ENCODE results near the gene PHTF2.
"Not testable (repeated sequence)": the region's sequence is repeated elsewhere in the genome, so short reads cannot be mapped to it uniquely, and the experiment has no call there.

Gene PHTF2

DNA sequence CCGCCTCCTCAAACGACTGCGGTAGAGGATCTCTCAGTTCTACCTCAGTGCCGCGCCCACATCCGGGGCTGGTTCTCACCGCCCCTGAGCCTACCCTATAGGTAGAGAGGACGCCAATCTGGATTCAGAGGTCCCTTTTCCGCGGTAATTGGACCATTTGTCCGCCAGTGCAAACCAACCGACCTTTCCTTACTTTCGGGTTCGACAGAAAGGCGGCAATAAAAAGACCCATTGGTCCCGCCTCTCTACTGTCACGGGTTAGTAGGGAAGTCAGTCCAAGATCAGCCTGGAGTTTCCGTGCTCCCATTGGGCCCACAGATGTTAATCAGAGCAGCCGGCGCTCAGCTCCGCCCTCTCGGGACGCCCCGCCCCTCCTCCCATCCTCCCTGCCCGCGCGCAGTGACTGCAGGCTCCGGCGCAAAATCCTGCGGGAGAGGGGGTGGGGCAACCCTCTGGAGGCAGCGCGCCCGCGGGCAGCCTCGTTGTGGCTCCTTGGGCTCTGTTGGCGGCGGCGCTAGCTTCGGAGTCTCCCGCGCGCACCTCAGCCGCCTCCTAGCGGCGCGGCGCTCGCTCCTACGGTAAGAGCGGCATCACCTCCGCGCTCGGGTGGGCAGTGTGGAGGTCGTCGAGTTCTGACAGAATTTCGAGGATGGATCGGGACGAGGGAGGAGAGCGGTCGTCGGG lies at the start of gene PHTF2, which contains the start of gene TMEM60:
TSS of gene PHTF2 (plus strand) at position 380 of the 684 bp plus-strand sequence.
TSS of gene TMEM60 (minus strand) at position 41 of the 684 bp plus-strand sequence. CDS start 4,061 bp downstream, outside the sequence.
- DNase-seq (ENCODE audit: low spot score) = peak; percentile 98

DNA sequence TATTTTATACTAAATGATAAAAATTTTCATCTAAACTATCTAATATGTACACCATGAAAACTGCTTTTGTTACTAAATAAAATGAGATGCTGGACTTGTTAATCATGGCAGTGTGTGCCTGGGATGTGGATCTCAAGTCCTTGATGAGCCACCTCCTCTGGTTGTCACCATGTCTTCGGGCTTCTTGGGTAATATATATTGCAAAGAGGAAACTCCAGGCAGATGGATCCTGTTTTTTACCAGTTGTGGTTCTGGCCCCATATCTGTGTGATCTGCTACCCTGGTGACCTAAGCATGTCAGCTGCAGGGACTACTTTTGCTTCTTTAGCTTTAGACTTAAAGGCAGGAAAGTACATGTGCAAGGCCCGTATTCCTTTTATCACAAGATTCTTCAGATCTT lies 46.6 kb upstream of the PHTF2 start:
- no peak for DNase-seq (ENCODE audit: low spot score)

DNA sequence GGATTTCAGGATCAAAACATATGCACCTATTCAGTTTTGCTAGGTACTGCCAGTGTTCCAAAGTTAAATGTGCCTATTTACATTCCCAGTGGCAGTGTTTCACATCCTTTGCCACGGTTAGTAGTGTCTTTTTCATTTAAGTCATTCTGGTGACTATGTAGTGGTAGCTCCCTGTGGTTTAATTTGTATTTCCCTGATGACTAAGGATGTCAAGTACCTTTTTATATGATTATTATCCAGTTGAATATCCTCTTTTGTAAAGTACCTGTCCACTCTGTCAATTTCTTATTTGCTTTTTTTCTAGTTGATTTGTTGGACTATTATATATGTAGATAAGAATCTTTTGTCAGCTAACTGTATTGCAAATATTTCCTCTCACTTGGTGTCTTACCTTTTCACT lies 45.4 kb upstream of the PHTF2 start:
- DNase-seq (ENCODE audit: low spot score) = no peak

DNA sequence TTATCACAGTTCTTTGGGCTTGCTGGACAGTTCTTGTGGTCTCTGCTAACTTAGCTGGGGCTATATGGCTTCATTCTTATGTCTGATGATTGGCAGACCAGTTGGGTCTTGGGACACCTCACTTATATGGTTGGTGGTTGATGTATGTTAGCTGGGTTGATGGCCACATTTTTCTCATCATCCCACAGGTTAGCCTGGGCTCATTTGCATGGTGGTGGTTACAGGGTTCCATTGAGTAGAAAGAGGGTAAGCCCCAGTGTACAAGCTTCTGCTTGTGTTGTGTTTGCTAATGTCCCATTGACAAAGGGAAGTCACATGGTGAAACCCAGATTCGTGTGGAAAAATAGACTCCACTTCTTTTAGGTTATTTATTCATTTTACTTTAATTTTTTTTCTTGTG lies 41.0 kb upstream of the PHTF2 start:
- DNase-seq (ENCODE audit: low spot score) = no peak

DNA sequence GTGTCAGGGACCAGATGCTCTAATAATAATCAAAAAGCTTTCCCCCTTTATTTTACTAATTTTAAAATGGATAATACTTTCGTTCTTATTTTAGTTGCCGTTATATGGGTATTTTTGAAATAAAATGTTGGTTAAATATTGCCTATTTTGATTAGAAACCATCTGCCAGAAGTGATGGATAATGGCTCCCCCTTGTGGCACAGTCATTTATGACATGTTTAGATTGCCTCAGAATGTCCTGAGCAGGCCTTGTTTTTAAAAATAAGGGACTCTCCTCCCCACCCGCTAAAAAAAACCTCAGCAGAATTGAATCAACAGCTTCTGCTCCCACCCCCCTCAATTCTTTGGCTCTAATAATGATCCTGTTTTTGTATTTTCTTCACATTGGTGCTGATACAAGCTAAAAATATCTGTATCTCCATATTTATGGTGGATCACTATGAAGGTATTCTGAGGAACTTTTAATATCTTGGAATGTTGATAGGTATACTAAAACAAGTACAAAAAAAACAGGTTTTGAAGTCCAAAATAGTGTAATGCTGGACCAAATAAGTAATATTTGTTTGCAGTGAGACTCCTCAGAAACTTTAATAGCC lies 39.2 kb upstream of the PHTF2 start:
- DNase-seq (ENCODE audit: low spot score) = no peak

DNA sequence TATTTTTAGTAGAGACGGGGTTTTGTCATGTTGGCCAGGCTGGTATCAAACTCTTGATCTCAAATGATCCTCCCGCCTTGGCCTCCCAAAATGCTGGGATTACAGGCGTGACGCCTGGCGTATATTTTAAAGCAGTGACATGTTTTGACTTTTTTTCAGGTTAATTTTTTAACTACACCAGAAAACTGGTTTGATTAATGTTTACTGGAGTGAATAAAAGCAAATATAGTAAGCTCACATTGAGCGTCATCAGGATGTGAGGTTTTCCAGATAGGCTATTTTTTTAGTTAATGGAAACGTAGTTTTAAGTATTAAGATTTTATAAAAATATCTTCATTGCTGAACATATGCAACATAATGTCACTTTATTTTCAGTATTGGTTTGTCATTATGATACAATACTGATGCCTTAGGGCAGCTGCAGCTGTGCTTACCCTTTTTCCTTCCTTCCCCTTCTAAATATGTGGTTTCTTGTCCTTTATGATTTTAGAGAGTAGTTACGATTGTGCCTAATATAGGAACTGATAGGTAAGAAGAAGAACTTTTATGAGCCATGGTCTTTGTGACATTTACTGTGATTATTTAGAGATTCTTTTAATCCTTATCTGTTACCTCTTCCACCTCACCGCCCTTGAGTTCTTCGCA lies 37.6 kb upstream of the PHTF2 start:
- DNase-seq (ENCODE audit: low spot score) = no peak

DNA sequence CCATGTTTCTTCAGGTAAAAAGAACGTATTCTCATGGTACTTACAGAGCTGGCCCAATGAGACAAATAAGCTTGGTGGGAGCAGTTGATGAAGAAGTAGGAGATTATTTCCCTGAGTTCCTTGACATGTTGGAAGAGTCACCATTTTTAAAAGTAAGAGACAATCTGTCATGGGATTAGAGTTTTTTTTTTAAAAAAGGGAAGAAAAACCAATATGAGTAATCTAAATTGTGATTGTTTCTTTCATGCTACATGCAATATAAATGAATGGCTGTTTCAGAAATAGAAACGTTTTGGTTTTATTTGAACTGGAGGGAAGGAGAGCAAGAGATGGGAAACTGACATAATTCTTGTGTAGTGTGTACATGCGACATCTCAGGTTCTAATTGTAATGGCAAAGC lies 33.1 kb upstream of the PHTF2 start:
- DNase-seq (ENCODE audit: low spot score) = no peak

DNA sequence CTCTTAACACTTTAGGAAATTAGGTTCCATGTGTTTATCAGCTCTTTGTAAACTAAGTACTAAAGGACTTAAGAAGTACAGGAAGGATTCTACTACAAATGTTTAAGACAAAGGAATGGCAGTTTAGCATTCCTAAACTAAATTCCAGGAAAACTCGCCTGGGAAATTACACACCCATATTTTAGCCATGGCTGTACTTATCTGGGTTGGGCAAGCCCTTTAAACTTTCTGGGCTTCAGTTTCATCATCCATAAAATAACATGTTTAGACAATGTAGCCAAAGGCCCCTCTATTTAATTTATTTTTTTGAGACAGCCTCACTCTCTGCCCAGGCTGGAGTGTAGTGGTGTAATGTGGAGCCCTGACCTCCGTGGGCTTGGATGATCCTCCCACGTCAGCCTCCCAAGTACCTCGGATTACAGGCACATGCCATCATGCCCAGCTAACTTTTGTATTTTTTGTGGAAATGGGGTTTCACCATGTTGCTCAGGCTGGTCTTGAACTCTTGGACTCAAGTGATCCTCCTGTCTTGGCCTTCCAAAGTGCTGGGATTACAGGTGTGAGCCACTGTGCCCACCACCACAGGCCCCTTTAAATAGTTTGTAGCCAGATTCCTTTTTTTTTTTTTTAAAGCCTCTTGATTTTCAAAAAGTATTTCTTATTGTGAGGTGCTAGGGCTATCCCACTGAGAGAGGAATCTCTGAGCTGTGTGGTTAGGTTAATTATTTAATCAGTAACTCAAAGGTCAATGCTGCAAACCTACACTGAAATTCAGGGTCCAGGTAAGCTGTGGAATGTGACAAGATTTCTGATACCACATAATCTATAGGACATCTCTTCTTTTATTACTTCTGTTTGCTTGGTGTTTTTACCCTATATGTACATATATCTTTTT lies 32.4 kb upstream of the PHTF2 start:
- DNase-seq (ENCODE audit: low spot score) = no peak

DNA sequence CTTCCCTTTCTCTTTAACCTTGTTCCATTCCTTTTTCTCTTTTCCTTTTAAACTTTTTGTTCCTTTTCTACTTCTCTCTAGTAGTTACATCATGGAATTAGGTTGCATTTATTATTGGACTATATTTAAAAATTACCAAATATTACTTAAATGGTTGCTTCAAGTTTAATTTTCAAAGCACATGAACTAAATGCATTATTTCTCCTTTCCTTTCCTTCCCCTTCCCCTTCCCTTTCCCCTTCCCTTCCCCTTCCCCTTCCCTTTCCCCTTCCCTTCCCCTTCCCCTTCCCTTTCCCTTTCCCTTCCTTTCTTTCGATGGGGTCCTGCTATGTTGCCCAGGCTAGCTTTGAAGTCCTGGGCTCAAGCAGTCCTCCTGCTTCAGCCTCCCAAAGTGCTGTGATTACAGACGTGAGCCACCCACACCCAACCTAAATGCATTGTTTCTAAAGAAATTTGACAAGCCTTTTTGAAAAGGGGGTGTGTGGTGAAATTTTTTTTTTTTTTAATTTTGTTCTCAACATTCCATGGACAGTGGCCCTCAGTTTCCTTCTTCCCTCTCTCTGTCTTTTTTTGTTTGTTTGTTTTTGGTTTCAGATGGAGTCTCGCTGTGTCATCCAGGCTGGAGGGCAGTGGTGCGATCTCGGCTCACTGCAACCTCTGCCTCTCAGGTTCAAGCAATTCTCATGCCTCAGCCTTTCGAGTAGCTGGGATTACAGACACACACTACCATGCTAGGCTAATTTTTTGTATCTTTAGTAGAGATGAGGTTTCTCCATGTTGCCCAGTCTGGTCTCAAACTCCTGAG lies 31.6 kb upstream of the PHTF2 start:
- DNase-seq (ENCODE audit: low spot score) = no peak

DNA sequence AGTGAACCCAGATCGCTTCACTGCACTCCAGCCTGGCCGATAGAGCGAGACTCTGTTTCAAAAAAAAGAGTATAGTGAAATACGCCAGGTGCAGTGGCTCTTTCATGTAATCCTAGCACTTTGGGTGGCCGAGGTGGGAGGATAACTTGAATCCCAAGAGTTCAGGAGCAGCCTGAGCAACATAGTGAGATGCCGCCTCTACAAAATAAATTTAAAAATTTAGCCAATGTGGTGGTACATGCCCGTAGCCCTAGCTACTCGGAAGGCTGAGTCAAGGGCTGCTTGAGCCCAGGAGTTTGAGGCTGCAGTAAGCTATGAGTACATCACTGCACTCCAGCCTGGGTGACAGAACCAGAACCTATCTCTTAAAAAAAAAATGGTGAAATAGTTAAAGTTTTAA lies 28.3 kb upstream of the PHTF2 start:
- no peak for DNase-seq (ENCODE audit: low spot score)

DNA sequence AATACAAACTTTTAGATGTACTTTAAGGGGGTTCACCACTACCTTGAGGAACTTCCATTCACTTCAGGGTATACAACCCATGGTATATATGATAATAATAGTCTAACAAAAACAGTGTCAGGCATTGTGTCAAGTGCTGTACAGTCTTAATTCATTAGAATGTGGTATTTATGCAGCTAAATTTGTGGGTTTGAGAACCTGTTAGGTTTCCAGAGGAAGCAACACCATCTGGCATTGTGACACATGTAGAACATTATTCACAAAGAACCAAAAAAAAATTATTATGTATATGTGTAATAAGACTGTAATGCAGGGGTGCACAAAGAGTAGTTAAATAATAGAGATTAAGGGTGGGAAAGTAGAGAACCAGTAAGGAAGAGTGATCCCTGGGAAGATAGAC lies 26.7 kb upstream of the PHTF2 start:
- DNase-seq (ENCODE audit: low spot score) = no peak

DNA sequence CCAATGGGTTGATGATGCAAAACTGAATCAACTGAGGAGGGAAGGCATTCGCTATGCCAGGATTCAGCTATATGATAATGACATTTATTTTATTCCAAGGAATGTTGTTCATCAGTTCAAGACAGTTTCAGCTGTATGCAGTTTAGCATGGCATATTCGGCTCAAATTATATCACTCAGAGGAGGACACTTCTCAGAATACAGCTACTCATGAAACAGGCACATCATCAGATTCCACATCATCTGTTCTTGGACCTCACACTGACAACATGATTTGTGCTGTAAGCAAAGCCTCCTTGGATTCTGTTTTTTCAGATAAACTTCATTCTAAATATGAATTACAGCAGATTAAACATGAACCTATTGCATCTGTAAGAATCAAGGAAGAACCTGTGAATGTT lies 20.0 kb upstream of the PHTF2 start:
- DNase-seq (ENCODE audit: low spot score) = no peak

DNA sequence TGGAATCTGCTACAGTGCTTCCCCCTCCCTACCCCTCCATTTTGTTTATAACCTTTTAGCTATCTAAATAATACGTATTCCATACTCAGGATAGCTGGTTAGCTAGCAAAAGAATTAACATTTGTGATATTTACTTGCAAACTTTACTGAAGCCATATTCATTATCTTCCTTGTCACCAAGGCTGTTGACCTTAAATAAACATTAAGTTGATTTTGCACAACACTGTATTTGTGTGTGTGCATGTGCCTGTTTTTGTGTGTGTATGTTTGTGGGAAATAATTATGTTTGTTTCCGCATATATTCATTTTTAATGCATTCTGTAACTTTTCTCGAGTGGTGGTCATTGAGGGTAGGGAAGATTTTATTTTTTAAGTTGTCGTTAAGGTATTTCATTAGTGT lies 16.2 kb upstream of the PHTF2 start:
- no peak for DNase-seq (ENCODE audit: low spot score)

DNA sequence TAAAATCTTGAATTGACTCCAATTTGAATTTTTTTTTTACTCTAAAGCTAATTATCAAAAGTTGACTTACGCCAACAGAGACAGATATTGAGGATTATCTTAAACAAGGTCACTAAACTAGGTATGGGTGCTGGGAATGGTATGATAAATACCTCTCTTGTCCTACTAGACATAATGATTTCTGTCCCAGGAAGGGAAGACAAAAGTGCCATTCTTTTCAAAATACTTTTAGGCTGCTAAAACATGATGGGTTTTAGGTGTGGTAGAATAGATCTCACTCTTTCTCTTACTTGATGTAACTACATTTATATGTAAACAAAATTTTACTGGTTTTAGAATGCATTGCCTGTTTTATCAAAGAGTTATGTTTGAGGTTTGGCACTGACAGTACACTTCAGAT lies 15.5 kb upstream of the PHTF2 start:
- no peak for DNase-seq (ENCODE audit: low spot score)

DNA sequence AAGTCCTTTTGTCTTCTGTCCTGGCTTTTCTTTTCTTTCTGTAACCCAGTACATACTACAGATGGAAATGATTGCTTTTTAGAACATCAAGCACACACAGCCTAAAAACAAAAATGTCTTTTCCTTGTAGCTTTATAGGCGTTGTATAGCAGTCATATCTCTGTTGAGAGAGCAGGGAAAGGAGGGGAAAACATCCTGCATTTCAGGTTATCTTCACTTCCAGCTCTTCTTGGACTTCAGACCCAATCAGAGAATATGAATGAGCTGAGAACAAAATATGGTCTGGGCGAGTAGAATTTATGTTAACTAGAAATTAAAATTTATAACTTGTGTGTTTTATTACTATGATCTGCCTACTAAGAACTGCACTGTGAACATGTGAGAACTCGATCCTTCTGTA lies 15.0 kb upstream of the PHTF2 start:
- no peak for DNase-seq (ENCODE audit: low spot score)

DNA sequence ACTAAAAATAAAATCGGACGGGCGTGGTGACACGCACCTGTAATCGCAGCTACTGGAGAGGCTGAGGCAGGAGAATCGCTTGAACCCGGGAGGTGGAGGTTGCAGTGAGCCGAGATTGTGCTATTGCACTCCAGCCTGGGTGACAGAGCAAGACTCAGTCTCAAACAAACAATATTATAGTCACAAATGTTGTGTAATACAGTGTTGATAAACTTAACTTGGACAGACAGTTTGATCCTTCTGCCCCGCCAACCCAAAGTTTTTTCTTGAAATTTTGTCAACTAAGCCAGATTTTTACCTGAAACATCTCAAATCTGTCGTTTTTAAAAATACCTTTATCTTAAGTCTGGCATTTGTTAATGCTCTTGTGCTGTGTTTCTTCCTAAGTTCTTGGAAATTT lies 14.1 kb upstream of the PHTF2 start:
- DNase-seq (ENCODE audit: low spot score) = not testable (repeated sequence)

DNA sequence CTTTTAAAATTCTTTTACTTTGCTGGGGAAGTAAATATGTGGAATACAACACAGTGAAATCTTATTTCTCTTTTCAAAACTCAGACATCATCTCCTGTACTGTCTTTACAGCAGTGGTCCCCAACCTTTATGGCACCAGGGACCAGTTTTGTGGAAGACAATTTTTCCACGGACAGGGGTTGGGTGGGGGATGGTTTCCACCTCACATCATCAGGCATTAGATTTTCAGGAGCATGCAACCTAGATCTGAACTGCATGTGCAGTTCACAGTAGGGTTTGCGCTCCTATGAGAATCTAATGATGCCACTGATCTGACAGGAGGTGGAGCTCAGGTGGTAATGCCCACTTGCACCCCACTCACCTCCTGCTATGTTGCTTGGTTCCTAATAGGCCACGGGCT lies 12.6 kb upstream of the PHTF2 start:
- DNase-seq (ENCODE audit: low spot score) = no peak

DNA sequence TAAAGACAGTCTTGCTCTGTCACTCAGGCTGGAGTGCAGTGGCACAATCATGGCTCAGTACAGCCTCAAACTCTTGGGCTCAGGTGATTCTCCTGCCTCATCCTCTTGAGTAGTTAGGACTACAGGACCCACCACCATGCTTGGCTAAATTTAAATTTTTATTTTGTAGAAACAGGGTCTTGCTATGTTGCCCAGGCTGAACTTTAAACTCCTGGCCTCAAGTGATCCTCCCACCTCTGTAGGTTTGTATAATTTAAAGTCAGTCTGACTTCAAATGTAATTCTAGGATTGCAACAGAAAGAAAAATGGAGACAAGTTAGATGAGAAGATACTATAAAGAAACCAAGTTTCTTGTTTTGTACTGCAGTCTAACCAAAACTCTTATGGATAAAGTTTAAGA lies 11.8 kb upstream of the PHTF2 start:
- no peak for DNase-seq (ENCODE audit: low spot score)

DNA sequence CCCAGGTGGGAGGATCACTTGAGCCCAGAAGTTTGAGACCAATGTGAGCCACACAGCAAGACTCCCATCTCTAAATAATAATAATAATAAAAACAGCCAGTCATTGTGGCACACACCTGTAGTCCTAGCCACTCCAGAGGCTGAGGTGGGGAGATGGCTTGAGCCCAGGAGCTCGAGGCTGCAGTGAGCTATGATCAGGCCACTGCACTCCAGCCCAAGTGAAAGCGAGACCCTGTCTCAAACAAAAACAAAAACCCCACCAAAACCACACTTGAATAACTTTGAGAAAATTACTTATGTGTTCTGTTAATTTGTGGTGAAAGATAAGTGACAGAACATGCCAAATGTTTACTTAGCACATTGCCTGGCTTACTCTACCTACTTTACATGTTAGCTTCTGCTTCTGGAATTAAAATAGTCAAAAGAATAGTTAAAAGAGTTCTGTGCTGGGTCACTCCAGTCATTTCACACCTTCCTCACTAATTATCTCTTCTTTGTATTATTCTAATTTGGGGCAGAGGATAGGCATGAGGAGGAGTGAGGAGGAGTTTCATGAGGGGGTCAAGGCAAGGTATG lies 10.2 kb upstream of the PHTF2 start:
- no peak for DNase-seq (ENCODE audit: low spot score)

DNA sequence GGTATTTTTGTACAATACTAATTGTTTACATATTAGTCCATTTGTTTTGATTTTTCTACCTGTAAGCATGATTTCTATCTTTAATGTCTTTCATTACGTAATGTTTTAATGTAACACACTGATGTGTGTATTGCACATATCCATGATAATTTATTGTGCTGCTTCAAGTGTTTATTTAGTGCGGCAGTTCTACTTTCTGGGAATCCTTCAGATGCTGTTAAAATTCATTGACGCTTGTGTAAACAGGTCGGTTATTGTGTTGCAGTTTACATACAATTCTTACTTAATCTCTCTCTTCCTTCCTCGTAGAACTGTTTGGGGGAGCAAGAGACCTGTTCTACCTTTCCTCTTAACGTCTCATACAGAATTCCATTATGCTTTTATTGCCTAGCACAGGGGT lies 7.2 kb upstream of the PHTF2 start:
- no peak for DNase-seq (ENCODE audit: low spot score)

DNA sequence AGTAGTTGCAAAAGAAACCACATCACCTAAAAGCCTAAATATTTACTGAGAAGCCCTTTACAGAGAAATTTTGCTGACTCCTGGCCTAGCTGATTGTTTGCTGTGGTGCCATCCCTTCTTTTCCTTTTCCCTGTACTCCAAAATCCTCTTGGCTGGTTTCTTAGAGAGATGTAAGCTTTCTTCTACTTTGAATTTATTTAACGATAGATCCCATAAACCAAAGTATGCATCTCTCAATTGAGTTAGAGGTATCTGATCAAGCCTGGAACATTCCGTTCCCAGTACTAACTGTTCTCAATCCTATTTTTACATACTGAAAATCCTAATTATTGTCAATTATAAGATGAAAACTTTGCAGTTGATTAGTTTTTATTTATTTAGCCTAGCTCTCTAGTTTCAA lies 6.6 kb upstream of the PHTF2 start:
- no peak for DNase-seq (ENCODE audit: low spot score)
